ENCODE data around the gene C17orf50.

The C17orf50 gene

DNA sequence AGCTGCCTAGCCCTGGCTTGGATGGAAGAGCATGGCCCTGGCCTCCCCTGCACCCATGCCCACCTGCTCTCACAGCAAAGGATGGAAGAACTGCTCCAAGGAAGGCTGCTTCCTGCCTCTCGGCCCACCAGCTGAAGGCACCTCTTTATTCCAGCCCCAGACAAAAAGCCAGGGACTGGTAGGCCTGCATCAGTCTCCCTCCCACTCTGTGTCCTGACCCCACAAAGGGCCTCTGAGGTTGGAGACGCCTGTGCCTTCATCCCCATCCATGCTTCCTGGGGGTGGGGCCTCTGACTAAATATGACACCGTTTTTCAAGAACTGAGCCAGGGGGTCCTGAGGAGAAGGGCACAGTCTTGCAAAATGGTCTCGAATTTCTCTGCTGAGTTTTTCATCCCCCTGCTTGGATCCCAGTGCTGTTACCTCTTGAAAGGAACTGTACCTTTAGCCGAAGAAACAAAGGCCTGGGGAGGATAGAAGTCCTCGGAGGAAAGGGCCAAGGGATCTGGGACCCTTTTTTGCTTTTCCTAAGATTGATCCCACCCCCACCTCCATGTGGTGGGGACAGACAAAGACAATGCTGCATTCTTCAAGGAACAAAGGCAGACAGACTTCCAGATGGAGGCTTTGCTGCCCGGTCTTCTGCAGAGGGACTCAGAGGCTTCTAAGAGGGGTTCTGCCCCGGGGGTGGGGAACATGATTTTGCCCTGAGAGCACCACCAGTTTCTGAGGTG, 5.2 kb downstream of the C17orf50 start:
- H3K27me3 ChIP-seq (ENCODE audit: insufficient read depth, low read depth, severe bottlenecking), result no peaks in the 10 kb centered on the region
- TF ChIP-seq, protein P1, sequence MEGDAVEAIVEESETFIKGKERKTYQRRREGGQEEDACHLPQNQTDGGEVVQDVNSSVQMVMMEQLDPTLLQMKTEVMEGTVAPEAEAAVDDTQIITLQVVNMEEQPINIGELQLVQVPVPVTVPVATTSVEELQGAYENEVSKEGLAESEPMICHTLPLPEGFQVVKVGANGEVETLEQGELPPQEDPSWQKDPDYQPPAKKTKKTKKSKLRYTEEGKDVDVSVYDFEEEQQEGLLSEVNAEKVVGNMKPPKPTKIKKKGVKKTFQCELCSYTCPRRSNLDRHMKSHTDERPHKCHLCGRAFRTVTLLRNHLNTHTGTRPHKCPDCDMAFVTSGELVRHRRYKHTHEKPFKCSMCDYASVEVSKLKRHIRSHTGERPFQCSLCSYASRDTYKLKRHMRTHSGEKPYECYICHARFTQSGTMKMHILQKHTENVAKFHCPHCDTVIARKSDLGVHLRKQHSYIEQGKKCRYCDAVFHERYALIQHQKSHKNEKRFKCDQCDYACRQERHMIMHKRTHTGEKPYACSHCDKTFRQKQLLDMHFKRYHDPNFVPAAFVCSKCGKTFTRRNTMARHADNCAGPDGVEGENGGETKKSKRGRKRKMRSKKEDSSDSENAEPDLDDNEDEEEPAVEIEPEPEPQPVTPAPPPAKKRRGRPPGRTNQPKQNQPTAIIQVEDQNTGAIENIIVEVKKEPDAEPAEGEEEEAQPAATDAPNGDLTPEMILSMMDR (IDR thresholded peaks at IDR 0.05; ENCODE audit: low read depth, low read length), result no peak

DNA sequence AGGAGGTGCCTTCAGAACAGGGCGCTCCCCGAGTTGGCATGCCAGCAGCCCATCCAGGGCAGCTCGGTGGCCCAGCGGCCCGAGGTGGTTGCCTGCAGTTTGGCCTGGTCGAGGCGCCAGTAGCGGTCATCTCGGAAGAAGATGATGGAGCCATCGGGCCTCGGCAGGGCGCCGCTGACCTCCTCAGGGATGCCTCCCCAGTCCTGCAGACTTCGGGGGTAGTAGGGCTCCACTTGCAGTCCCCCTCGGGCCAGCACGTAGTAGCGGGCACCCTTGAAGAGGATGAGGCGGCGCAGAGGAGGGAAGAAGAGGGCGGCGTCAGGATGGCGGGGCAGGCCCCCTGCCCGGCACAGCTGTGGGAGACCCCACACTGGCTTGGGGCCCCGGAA, 5.8 kb downstream of the C17orf50 start:
- no peak for DNase-seq
- no peaks in the 10 kb centered on the region for H3K9me3 ChIP-seq (ENCODE audit: severe bottlenecking)
- no peaks in the 10 kb centered on the region for H3K27me3 ChIP-seq (ENCODE audit: insufficient read depth, low read depth, severe bottlenecking)
- no peak overlapping the region for H3K4me3 ChIP-seq (ENCODE audit: low read depth, low read length)
- TF ChIP-seq, protein P1 (IDR thresholded peaks at IDR 0.05; ENCODE audit: low read depth, low read length), result no peak
- H3K27ac ChIP-seq, result no peak overlapping the region
- no peaks in the 10 kb centered on the region for H3K36me3 ChIP-seq

More for the DNA sequence above, 5.2 kb downstream of the C17orf50 start:
- Histone ChIP-seq H3K27ac (no peak overlapping the region), H3K9me3 (ENCODE audit: severe bottlenecking) (no peaks in the 10 kb centered on the region), H3K36me3 (no peaks in the 10 kb centered on the region), H3K4me3 (ENCODE audit: low read depth, low read length) (no peak overlapping the region)
- no peak for DNase-seq

DNA sequence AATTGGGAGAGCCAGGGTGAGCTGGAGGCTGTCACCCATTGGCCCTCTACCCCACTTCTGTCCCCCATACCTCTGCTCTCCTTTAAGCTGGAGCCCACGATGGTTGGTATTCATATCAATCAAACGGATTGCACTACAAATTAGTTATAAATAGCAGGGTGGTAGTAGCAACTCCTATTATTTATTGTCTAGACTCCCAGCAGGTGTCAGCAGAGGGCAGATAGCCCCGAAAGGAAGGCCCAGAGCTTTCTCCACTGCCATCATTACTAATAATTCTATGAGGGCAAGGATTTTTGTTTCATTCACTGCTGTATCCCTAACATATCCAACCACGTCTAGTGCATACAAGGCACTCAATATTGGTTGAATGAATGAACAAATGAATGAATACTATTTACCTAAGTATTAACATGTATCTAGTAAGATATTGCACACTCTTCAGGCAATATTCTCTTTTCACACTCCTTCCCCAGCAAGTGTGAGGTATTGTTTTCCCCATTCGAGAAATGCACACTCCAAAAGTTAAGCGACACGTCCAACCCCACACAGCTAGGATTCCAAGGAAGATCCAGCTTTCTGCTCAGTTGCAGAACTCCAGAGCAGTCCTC, 6.3 kb downstream of the C17orf50 start:
- no peaks in the 10 kb centered on the region for H3K9me3 ChIP-seq (ENCODE audit: severe bottlenecking)
- H3K4me3 ChIP-seq (ENCODE audit: low read depth, low read length), result no peak overlapping the region
- no peaks in the 10 kb centered on the region for H3K27me3 ChIP-seq (ENCODE audit: insufficient read depth, low read depth, severe bottlenecking)
- DNase-seq, result peak; percentile 33
- TF ChIP-seq, protein P1 (IDR thresholded peaks at IDR 0.05; ENCODE audit: low read depth, low read length), result peak; percentile 49; the same call in 1 of the 2 replicates
- no peak overlapping the region for H3K27ac ChIP-seq
- no peaks in the 10 kb centered on the region for H3K36me3 ChIP-seq

DNA sequence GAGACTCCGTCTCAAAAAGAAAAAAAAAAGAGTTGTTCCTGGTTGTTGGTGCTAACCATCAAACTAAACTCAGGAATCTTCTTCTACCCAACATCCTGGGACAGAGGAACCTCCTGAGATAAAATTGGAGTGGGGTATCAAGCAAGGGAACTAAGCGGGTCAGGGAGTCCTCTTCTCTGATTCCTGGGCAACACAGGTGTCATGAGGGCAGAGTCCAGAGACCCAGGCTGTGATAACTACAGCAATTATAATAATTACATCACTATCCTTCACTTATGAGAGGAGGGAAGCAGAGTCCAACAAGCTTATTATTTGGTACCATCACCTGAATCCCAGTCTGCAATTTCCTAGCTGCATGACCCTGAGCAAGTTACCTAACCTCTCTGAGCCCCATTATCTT, 8.1 kb downstream of the C17orf50 start:
- DNase-seq, result no peak
- no peaks in the 10 kb centered on the region for H3K27me3 ChIP-seq (ENCODE audit: insufficient read depth, low read depth, severe bottlenecking)
- no peak overlapping the region for H3K4me3 ChIP-seq (ENCODE audit: low read depth, low read length)
- no peaks in the 10 kb centered on the region for H3K9me3 ChIP-seq (ENCODE audit: severe bottlenecking)
- no peak overlapping the region for H3K27ac ChIP-seq
- TF ChIP-seq, protein P1 (IDR thresholded peaks at IDR 0.05; ENCODE audit: low read depth, low read length), result no peak
- no peaks in the 10 kb centered on the region for H3K36me3 ChIP-seq

DNA sequence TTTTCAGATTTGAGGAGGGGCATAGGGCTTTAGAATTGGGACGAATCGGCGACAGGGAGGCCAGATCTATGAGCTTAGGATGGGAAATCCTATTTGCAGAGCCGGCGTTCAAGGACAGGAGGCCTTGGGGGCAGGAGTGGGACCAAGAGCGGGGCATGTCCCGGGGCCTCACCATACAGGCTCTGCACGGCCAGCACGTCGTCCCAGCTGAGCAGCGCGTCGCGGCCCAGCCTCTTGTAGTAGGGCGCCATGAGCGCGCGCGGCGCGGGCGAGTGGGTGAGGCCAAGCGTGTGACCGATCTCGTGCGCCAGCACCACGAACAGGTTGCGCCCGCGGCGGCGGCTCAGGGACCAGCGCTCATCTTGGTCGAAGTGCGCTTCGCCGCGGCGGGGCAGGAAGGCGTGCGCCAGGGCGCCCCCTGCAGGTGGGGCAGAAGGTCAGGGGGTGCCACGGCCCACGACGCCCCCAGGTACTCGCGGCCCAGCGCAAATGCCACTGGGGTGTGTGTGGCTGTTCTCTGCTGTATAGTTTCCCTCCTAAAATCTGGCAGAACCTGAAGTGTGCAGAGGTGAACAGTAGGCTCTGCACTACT, 9.3 kb downstream of the C17orf50 start:
- no peak overlapping the region for H3K27ac ChIP-seq
- no peak overlapping the region for H3K4me3 ChIP-seq (ENCODE audit: low read depth, low read length)
- no peak for DNase-seq
- no peaks in the 10 kb centered on the region for H3K36me3 ChIP-seq
- H3K9me3 ChIP-seq (ENCODE audit: severe bottlenecking), result no peaks in the 10 kb centered on the region
- TF ChIP-seq, protein P1 (IDR thresholded peaks at IDR 0.05; ENCODE audit: low read depth, low read length), result peak; percentile 32
- no peaks in the 10 kb centered on the region for H3K27me3 ChIP-seq (ENCODE audit: insufficient read depth, low read depth, severe bottlenecking)
